GM12878 (cell line): ENCODE results near the gene NID1. TPM values are rescaled to one million over a fixed set of nuclear protein-coding genes. Genes with fewer than 3 reads are reported as not detected.

Experiments
- ATAC-seq: fragments of 200-7000 bp; cut with Tn5 transposase; 3 replicates; pipeline ENCODE4 v1.9.1; 2020; ENCODE audit warnings: mild to moderate bottlenecking, moderate library complexity
- BruUV-seq: library from RNA; stranded (reverse); fragments of 400-500 nt; replicated peaks from 2 replicates; lab custom pipeline; 2021; lab: Mats Ljungman, UMichigan
- CTCF ChIA-PET: fragments of 300-600 bp; sonication (Branson Sonifier 250); formaldehyde crosslinking; extraction: SDS; loops from one replicate; lab custom pipeline; 2021; ENCODE audit warnings: inconsistent platforms; lab: Yijun Ruan, JAX
- POLR2A ChIA-PET: fragments of 350-600 bp; formaldehyde crosslinking; extraction: SDS; loops from one replicate; lab custom pipeline; 2021; ENCODE audit warnings: inconsistent platforms; lab: Charles Lee
- RAD21 ChIA-PET: fragments of 300-600 bp; sonication (Branson Sonifier 250); formaldehyde crosslinking; loops from one replicate; lab custom pipeline; 2023; ENCODE audit warnings: antibody characterized with exemption; ENCODE audit not compliant: unreplicated experiment; lab: Charles Lee
- SMC1A ChIA-PET: fragments of 300-600 bp; sonication (Branson Sonifier 250); formaldehyde crosslinking; loops from one replicate; lab custom pipeline; 2023; ENCODE audit not compliant: unreplicated experiment, uncharacterized antibody; lab: Charles Lee
- DNase-seq: peaks from one replicate; pipeline ENCODE4 v3.0.0-alpha.2; 2011; ENCODE audit warnings: low read depth, low spot score
- FAIRE-seq: peaks from 3 replicates; lab custom pipeline; 2011; peaks lifted over from hg19 to GRCh38; lab: Jason Lieb, UNC
- H2AFZ ChIP-seq: 2 replicates; pipeline ENCODE4 v1.6.0; 2011; ENCODE audit warnings: low read depth, low read length, control low read depth; ENCODE audit not compliant: control insufficient read depth
- H3K27ac ChIP-seq: 2 replicates; pipeline ENCODE4 v1.5.1; 2011; ENCODE audit warnings: control low read depth; ENCODE audit not compliant: control insufficient read depth, insufficient read depth
- H3K27me3 ChIP-seq, 2 experiments: replicated peaks in 1 of 2; 2 replicates each; pipeline versions ENCODE4 v1.6.0 to v1.6.1; 2011; ENCODE audit warnings: low read length in 1 of 2; ENCODE audit not compliant: control insufficient read depth in 2 of 2, insufficient read depth in 2 of 2
- H3K36me3 ChIP-seq, 2 experiments: 2 replicates each; pipeline ENCODE4 v1.5.1; 2011; ENCODE audit warnings: low read length in 1 of 2; ENCODE audit not compliant: control insufficient read depth in 2 of 2, insufficient read depth in 2 of 2
- H3K4me1 ChIP-seq: 2 replicates; pipeline ENCODE4 v1.6.1; 2011; ENCODE audit warnings: mild to moderate bottlenecking, low read length, moderate library complexity, mixed read lengths; ENCODE audit not compliant: control insufficient read depth, insufficient read depth
- H3K4me2 ChIP-seq: 2 replicates; pipeline ENCODE4 v1.6.0; 2011; ENCODE audit warnings: control low read depth; ENCODE audit not compliant: control insufficient read depth, insufficient read depth
- H3K4me3 ChIP-seq: fragments of 200-600 bp; sonication (generic); 2 replicates; pipeline ENCODE4 v1.5.1; 2016
- H3K79me2 ChIP-seq: 2 replicates; pipeline ENCODE4 v1.6.0; 2011; ENCODE audit warnings: low read length; ENCODE audit not compliant: control insufficient read depth, insufficient read depth
- H3K9ac ChIP-seq: 2 replicates; pipeline ENCODE4 v1.8.0; 2011; ENCODE audit warnings: low read length, control low read depth, mixed read lengths; ENCODE audit not compliant: control insufficient read depth, insufficient read depth
- H3K9me3 ChIP-seq: replicated peaks from 3 replicates; pipeline ENCODE4 v1.5.1; 2011; ENCODE audit warnings: mild to moderate bottlenecking, low read length; ENCODE audit not compliant: control insufficient read depth, insufficient read depth
- H4K20me1 ChIP-seq: 2 replicates; pipeline ENCODE4 v1.6.0; 2011; ENCODE audit not compliant: control insufficient read depth, insufficient read depth
- EGR1 ChIP-seq, 2 experiments: IDR thresholded peaks; 1 replicate in 1 of 2; 2 replicates in 1 of 2; pipeline ENCODE4 v1.6.1; 2011 to 2012; ENCODE audit warnings: low read depth in 2 of 2, low read length in 2 of 2, borderline replicate concordance in 1 of 2, mild to moderate bottlenecking in 1 of 2, moderate library complexity in 1 of 2
- FOXK2 ChIP-seq: fragments of 450-650 bp; IDR thresholded peaks from 2 replicates; pipeline ENCODE4 v1.6.1; 2017; ENCODE audit warnings: mild to moderate bottlenecking, moderate library complexity
- IRF4 ChIP-seq: IDR thresholded peaks from 2 replicates; pipeline ENCODE4 v1.6.1; 2011; ENCODE audit warnings: low read depth, low read length
- LARP7 ChIP-seq: fragments of 450-650 bp; IDR thresholded peaks from 2 replicates; pipeline ENCODE4 v1.6.1; 2017; ENCODE audit warnings: mild to moderate bottlenecking
- MLLT1 ChIP-seq: fragments of 450-650 bp; IDR thresholded peaks from 2 replicates; pipeline ENCODE4 v1.6.1; 2016; ENCODE audit warnings: mild to moderate bottlenecking
- SMC3 ChIP-seq: IDR thresholded peaks from 2 replicates; pipeline ENCODE4 v1.6.1; 2011; ENCODE audit warnings: low read length, improper control_type of control experiment, borderline replicate concordance
- YY1 ChIP-seq: IDR thresholded peaks from 2 replicates; pipeline ENCODE4 v1.6.1; 2011; ENCODE audit warnings: low read depth, mild to moderate bottlenecking, low read length
- WGBS: methylation state at CpG from one replicate; pipeline ENCODE4 v1.1.6; 2016; ENCODE audit warnings: low lambda C conversion rate; ENCODE audit not compliant: insufficient replicate concordance, insufficient coverage; ENCODE audit errors: missing lambda C conversion rate; 5-methylcytosine and 5-hydroxymethylcytosine counted together
- in situ Hi-C: fragments of 300-500 bp; cut with MboI; formaldehyde crosslinking; loops from 9 replicates; pipeline ENCODE4 v1.14.3; 2018; ENCODE audit warnings: mixed read lengths
- intact Hi-C: fragments of 100-400 bp; cut with micrococcal nuclease; formaldehyde crosslinking; loops from one replicate; pipeline ENCODE4 v1.14.2; 2022; ENCODE audit not compliant: unreplicated experiment
- polyA plus RNA-seq, 11 experiments: library from polyadenylated mRNA; depleted of rRNA in 4 of 11; unstranded in 6 of 11; stranded (reverse) in 5 of 11; fragments of >200 nt; fragmentation: Nextera tagmentation in 4 of 11; fragmentation: Illumina TruSeq in 1 of 11; extraction: Ambion mirVana in 4 of 11; extraction: Trizol in 1 of 11; gene quantifications; 1 replicate in 1 of 11; 2 replicates in 10 of 11; pipeline versions ENCODE4 v1.2.1 to v1.2.3, GENCODE V29; 2011 to 2016; ENCODE audit warnings: inconsistent platforms in 2 of 11, missing spikeins in 2 of 11, low read depth in 1 of 11
- total RNA-seq, 4 experiments: library from RNA; depleted of rRNA in 3 of 4; stranded (reverse); fragments of >200 nt in 3 of 4; fragmentation: Illumina TruSeq in 1 of 4; extraction: Trizol in 1 of 4; gene quantifications; 2 replicates each; pipeline versions ENCODE4 v1.2.1 to v1.2.3, GENCODE V29; 2013 to 2021

NID1 gene
- total and polyA plus RNA-seq, 10 of the 15 experiments (the other 5 are each of a cell fraction or from before 2014, with no cell fraction given): 4.2 to 25.7 (median 11.3) TPM

GRCh38 chr1:236100799-236101198 lies 35.9 kb upstream of the NID1 start:
- H3K9ac ChIP-seq: no peak overlapping the region
- no peaks in the 10 kb centered on the region; the same call in 1 of the 2 replicates for H4K20me1 ChIP-seq
- FAIRE-seq (no peak), DNase-seq (no peak), ATAC-seq (no peak)
- H3K36me3 ChIP-seq: no peaks in the 10 kb centered on the region
- WGBS: 80% methylated on average over 15 of the region's 15 CpGs
- H3K4me3 ChIP-seq: no peak overlapping the region
- intact Hi-C loops: loop anchor here (5.0 to 10.0 kb wide), 5 partner anchors 104 to 1464 kb away; no protein-coding TSS in a partner anchor
- no peak for TF ChIP-seq YY1
- no peak for TF ChIP-seq SMC3
- TF ChIP-seq EGR1 (IDR thresholded peaks at IDR 0.05; ENCODE audit: borderline replicate concordance in 1 of 2, low read depth in 2 of 2, low read length in 2 of 2): no peak
- TF ChIP-seq FOXK2: no peak
- TF ChIP-seq LARP7: no peak
- no peak for TF ChIP-seq MLLT1
- no peak for TF ChIP-seq IRF4
- H3K4me2 ChIP-seq: no peak overlapping the region
- H3K27me3 ChIP-seq: no peaks in the 10 kb centered on the region
- SMC1A ChIA-PET: interaction anchor here (0.9 to 1.0 kb wide), 2 partner anchors 129 to 382 kb away, joined by 3 read pairs; no protein-coding TSS in a partner anchor
- POLR2A ChIA-PET: interaction anchor here (0.5 to 0.6 kb wide), 2 partner anchors 23 to 499 kb away, joined by 8 to 9 read pairs; no protein-coding TSS in a partner anchor
- CTCF ChIA-PET: interaction anchor here (1.1 kb wide), 1 partner anchor 250 kb away, joined by 3 read pairs; no protein-coding TSS in a partner anchor
- no peak overlapping the region for H2AFZ ChIP-seq
- H3K9me3 ChIP-seq: peaks cover 10% of the 10 kb centered on the region
- no peaks in the 10 kb centered on the region for H3K79me2 ChIP-seq
- BruUV-seq: no TSS peak
- in situ Hi-C loops: loop anchor here (10.0 to 25.0 kb wide), 4 partner anchors 187 to 1464 kb away; partner anchors contain the start of gene ERO1B
- no peak overlapping the region for H3K27ac ChIP-seq
- RAD21 ChIA-PET: interaction anchor here (2.3 kb wide), 1 partner anchor 33 kb away, joined by 9 read pairs; no protein-coding TSS in a partner anchor
- H3K4me1 ChIP-seq: peaks cover 5% of the 10 kb centered on the region
